NT2/D1 (cell line): ENCODE measurements around the gene PARP16.

Experiments used
- SUZ12 ChIP-seq: IDR thresholded peaks from 2 replicates; pipeline ENCODE4 v1.6.1; 2011; ENCODE audit not compliant: insufficient read length, insufficient read depth; ENCODE audit errors: extremely low read depth
- ZNF274 ChIP-seq: IDR thresholded peaks from 2 replicates; pipeline ENCODE4 v1.6.1; 2011; ENCODE audit warnings: mild to moderate bottlenecking, low read depth, low read length

- TF ChIP-seq SUZ12 (no peak), ZNF274 (no peak)
Observed at GRCh38 chr15:65249641-65250040, 37.0 kb downstream of the PARP16 start.
